GM23248 (cell line): Measurements from ENCODE around the gene LAMA4. TPM values are rescaled to one million over a fixed set of nuclear protein-coding genes. Genes with fewer than 3 reads are reported as not detected.

Source experiments
- DNase-seq: peaks from one replicate; pipeline ENCODE4 v3.0.0-alpha.2; 2015
- H2AFZ ChIP-seq: fragments of 200-600 bp; sonication (generic); 2 replicates; pipeline ENCODE4 v1.6.1; 2016; ENCODE audit warnings: antibody characterized with exemption
- H3F3A ChIP-seq: fragments of 200-600 bp; sonication (generic); 2 replicates; pipeline ENCODE4 v1.6.1; 2016; ENCODE audit warnings: mild to moderate bottlenecking, antibody characterized with exemption, mixed run types; ENCODE audit not compliant: insufficient read depth
- H3K27ac ChIP-seq: fragments of 200-600 bp; sonication (generic); 2 replicates; pipeline ENCODE4 v1.5.1; 2016; ENCODE audit warnings: mild to moderate bottlenecking
- H3K27me3 ChIP-seq: fragments of 200-600 bp; sonication (generic); replicated peaks from 2 replicates; pipeline ENCODE4 v1.6.1; 2016; ENCODE audit warnings: mild to moderate bottlenecking; ENCODE audit not compliant: insufficient read depth
- H3K36me3 ChIP-seq: fragments of 200-600 bp; sonication (generic); 2 replicates; pipeline ENCODE4 v1.6.1; 2016; ENCODE audit warnings: low read depth, mild to moderate bottlenecking
- H3K4me1 ChIP-seq: fragments of 200-600 bp; sonication (generic); 2 replicates; pipeline ENCODE4 v1.6.1; 2016; ENCODE audit warnings: mild to moderate bottlenecking; ENCODE audit not compliant: insufficient read depth
- H3K4me2 ChIP-seq: fragments of 200-600 bp; sonication (generic); one replicate; pipeline ENCODE4 v1.6.1; 2016; ENCODE audit warnings: mild to moderate bottlenecking; ENCODE audit not compliant: unreplicated experiment
- H3K4me3 ChIP-seq: fragments of 200-600 bp; sonication (generic); 2 replicates; pipeline ENCODE4 v1.5.1; 2016; ENCODE audit warnings: mild to moderate bottlenecking
- H3K79me2 ChIP-seq: fragments of 200-600 bp; sonication (generic); 2 replicates; pipeline ENCODE4 v1.6.1; 2016; ENCODE audit warnings: mild to moderate bottlenecking; ENCODE audit not compliant: insufficient read depth
- H3K9ac ChIP-seq: fragments of 200-600 bp; sonication (generic); 2 replicates; pipeline ENCODE4 v1.6.1; 2016; ENCODE audit warnings: mild to moderate bottlenecking
- H3K9me2 ChIP-seq: fragments of 200-600 bp; sonication (generic); 2 replicates; pipeline ENCODE4 v1.6.1; 2016; ENCODE audit warnings: mixed run types, mild to moderate bottlenecking, moderate library complexity; ENCODE audit not compliant: insufficient read depth
- H3K9me3 ChIP-seq: fragments of 200-600 bp; sonication (generic); one replicate; pipeline ENCODE4 v1.6.1; 2017; ENCODE audit warnings: low read depth
- H4K20me1 ChIP-seq: fragments of 200-600 bp; sonication (generic); 2 replicates; pipeline ENCODE4 v1.6.0; 2016; ENCODE audit not compliant: insufficient read depth
- EZH2 ChIP-seq: fragments of 200-600 bp; sonication (generic); IDR thresholded peaks from 2 replicates; pipeline ENCODE4 v1.6.1; 2018; ENCODE audit warnings: antibody characterized with exemption, mild to moderate bottlenecking; ENCODE audit not compliant: insufficient read depth, poor library complexity, severe bottlenecking
- EZH2phosphoT487 ChIP-seq: fragments of 200-600 bp; sonication (generic); IDR thresholded peaks from 2 replicates; pipeline ENCODE4 v1.6.1; 2018; ENCODE audit warnings: antibody characterized with exemption, moderate library complexity, mild to moderate bottlenecking, low read depth; ENCODE audit not compliant: insufficient read depth
- WGBS, 2 experiments: methylation state at CpG; one replicate each; pipeline ENCODE4 v1.1.6; 2015 to 2017; ENCODE audit warnings: low lambda C conversion rate in 2 of 2, low coverage in 1 of 2; ENCODE audit errors: missing lambda C conversion rate in 2 of 2; 5-methylcytosine and 5-hydroxymethylcytosine counted together
- in situ Hi-C: fragments of 300-500 bp; cut with MboI; formaldehyde crosslinking; loops from 2 replicates; pipeline ENCODE4 v1.15.0; 2020
- polyA plus RNA-seq: library from polyadenylated mRNA; unstranded; fragments of >200 nt; fragmentation: Nextera tagmentation; extraction: Ambion mirVana; gene quantifications from 2 replicates; pipeline ENCODE4 v1.2.1, GENCODE V29; 2016
- small RNA-seq: library from RNA; depleted of rRNA; stranded (forward); fragments of <200 nt; gene quantifications from one replicate; pipeline ENCODE3, GENCODE V24; 2014; ENCODE audit warnings: low read depth, low replicate concordance
- total RNA-seq: library from RNA; depleted of rRNA; stranded (reverse); fragments of >200 nt; shearing (Covaris generic); gene quantifications from 2 replicates; pipeline ENCODE4 v1.2.3, GENCODE V29; 2014; rRNA removed

Gene LAMA4
- total and polyA plus RNA-seq, 2 experiments from 2014 or later, result 331 to 429 TPM

DNA sequence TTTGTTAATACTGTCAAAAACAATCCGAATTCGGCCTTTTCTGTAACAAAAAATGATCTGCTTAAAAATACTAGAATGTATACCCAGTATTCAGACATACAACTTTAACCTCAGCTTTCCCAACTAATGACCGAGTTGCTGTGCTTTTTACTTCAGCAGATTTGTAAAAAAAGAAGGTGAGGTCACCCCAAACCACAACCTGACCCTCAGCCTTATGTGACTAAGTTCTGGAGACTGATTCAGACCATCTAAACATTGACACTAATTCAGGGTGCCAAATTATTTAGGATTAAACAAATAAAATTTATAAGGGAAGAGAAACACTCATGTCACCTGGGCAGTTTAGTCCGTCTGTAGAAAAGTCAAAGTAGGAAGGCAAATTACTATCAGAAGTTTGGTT is 192.8 kb downstream of the LAMA4 start:
- in situ Hi-C loops, result no loop called here
- H3K9ac ChIP-seq, result no peak overlapping the region
- peak; percentile 70 for DNase-seq
- peaks cover 9% of the 10 kb centered on the region; the same call in 1 of the 2 replicates for H3K4me1 ChIP-seq
- H3K27me3 ChIP-seq, result no peaks in the 10 kb centered on the region
- no peak overlapping the region for H2AFZ ChIP-seq
- H3K9me2 ChIP-seq, result no peaks in the 10 kb centered on the region
- no peak overlapping the region for H3K27ac ChIP-seq
- no peaks in the 10 kb centered on the region for H3K9me3 ChIP-seq
- no peaks in the 10 kb centered on the region for H3K79me2 ChIP-seq
- 79 to 85% methylated on average over 4 of the region's 4 CpGs for WGBS, 2 experiments
- H3K4me2 ChIP-seq, result no peak overlapping the region
- H4K20me1 ChIP-seq, result no peaks in the 10 kb centered on the region
- H3F3A ChIP-seq, result peaks cover 10% of the 10 kb centered on the region; the same call in 1 of the 2 replicates
- no peak for TF ChIP-seq EZH2
- no peak for TF ChIP-seq EZH2phosphoT487
- no peaks in the 10 kb centered on the region for H3K36me3 ChIP-seq
- H3K4me3 ChIP-seq, result no peak overlapping the region

Small RNA genes lying within 50 kb of the gene (small RNA-seq; reads per million reads assigned to genes)
- gene RNU6-1226P, result not detected

Other genes with a start within 250 kb of the LAMA4 start
- not detected in 2 replicates for gene CCN6, start 200.5 kb downstream of the LAMA4 start, total RNA-seq
- gene CCN6, start 200.5 kb downstream of the LAMA4 start, polyA plus RNA-seq, result 0.48 and 0.57 TPM in 2 replicates
- 42.7 and 54.9 TPM in 2 replicates for gene TUBE1, start 167.1 kb downstream of the LAMA4 start, total RNA-seq
- gene TUBE1, start 167.1 kb downstream of the LAMA4 start, polyA plus RNA-seq, result 39.0 and 41.5 TPM in 2 replicates
- 11.9 and 12.0 TPM in 2 replicates for gene FAM229B, start 167.0 kb downstream of the LAMA4 start, total RNA-seq
- 53.9 and 57.3 TPM in 2 replicates for gene FAM229B, start 167.0 kb downstream of the LAMA4 start, polyA plus RNA-seq
- not detected in 2 replicates for gene RFPL4B, start 92.8 kb upstream of the LAMA4 start, total RNA-seq
- gene RFPL4B, start 92.8 kb upstream of the LAMA4 start, polyA plus RNA-seq, result 0.10 TPM in 1 of 2 replicates, not detected in the other